Measurements from ENCODE around the gene SLC2A2.

The SLC2A2 gene

DNA sequence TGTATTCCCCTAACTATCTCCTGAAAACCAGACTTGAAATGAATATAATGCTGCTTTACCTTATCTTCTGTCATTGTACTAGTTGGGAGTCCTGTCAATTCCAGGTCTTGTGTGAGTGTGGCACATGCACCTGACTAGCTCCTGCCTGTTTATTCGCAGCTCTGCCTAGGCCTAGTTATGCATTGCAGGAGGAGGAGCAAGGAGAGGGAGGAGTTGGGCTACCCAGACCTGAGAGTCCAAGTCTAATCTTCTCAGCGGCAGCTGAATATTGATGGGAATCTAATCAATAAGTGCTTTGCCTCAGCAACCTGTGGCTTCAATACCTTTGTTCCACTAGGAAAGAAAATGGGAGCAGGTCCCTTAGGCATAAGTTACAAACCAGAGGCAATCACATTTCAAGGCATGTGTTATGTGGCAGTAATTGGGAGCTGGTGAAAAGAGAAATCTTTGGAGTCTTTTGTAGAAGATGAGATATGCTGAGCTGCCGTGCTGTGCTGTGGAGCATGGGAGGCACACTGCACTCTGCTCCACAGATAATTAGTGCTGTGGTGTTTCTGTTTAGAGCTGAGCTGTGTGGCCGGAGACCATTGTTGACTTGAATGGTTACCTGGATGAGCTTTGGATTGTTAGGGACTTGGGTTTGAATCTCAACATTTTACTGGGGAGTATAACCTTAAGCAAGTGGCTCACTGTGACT is at the start of gene SLC2A2:
TSS of gene SLC2A2 (minus strand) at position 124 of the 697 bp plus-strand sequence. CDS start at position 74, 50 bp downstream.
- no peak for DNase-seq (ENCODE audit: low spot score)

DNA sequence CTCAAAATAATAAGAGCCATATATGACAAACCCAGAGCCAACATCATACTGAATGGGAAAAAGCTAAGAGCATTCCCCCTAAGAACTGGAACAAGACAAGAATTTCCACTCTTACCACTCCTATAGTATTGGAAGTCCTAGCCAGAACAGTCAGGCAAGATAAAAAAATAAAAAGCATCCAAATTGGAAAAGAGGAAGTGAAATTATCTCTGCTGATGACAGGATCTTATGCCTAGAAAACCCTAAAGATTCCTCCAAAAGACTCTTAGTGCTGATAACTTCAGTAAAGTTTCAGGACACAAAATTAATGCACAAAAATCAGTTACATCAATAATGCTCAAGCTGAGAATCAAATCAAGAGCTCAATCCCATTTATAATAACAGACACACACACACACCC is 45.9 kb upstream of the SLC2A2 start:
- DNase-seq (ENCODE audit: low spot score): no peak

DNA sequence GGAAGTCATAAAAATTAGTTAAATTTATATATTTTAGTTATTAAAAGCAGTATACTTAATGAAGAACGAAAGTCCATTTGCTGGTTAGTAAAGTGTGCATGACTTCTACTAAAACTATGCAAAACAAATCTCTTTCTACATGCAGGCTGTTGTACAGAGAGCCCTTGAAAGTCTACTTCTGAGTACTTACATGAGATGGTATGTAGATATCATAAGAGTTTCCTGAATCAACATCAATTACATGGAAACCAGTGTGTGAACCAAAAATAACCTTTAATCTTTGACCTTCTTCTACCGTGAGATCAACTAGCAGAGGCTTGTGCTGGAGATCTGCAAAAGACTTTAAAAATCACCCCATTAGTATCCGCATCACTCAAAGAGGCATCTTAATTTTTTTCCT is 42.1 kb upstream of the SLC2A2 start:
- no peak for DNase-seq (ENCODE audit: low spot score)

DNA sequence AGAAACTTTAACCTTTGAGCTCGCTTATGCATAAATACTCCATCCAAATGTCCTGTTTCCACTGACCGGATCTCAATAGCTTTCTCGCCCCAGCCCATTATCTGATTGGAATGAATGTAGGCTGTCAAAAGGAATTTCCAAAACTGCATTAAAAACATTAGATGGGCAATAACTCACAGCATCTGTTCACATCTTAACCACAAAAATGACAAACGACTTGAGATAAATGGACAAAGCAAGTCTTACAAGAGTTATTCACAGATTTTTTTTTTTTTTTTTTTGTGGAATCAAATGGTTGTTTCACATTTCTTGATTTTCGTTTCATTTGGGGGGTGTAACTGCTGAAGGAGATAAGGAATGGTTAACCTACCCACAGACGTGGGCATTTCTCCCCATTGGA is 39.7 kb upstream of the SLC2A2 start:
- DNase-seq (ENCODE audit: low spot score): no peak

DNA sequence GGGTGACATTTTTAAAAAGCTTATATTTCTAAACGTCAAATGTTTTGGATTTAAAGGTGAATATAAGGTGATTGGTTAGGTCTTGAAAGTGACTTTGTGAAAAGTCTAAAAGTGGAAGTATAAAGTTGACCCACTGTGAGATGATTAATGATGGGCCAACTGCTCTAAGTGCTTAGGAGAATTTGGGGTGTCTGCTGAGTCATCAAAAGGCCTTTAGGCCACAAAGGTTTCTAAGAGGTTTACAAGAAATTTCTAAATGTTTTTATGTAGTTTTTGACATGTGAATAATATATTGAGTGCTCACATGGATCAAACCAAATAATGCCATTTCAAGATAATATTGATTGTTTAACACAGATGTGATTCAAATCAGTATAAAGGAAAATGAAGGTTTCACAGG is 39.2 kb upstream of the SLC2A2 start:
- DNase-seq (ENCODE audit: low spot score): no peak

DNA sequence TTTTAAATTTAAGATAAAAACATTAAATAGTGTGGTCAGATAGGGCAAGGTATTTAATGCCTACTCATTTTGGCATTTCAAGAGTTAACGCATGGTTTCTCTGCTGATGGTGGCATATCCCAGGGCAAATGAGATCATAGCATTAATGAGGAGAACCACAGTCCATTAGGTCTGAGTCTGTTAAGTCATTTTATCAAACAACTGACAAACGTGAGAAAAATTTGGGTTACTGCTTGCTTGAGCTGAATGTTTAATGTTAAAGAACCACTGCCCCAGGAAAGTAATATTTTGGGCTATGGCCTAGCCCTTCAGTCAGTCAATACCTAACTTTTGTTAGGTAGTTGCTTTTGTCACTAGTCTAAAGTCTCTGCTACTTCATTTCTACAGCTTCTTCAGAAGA is 37.9 kb upstream of the SLC2A2 start:
- DNase-seq (ENCODE audit: low spot score): no peak

DNA sequence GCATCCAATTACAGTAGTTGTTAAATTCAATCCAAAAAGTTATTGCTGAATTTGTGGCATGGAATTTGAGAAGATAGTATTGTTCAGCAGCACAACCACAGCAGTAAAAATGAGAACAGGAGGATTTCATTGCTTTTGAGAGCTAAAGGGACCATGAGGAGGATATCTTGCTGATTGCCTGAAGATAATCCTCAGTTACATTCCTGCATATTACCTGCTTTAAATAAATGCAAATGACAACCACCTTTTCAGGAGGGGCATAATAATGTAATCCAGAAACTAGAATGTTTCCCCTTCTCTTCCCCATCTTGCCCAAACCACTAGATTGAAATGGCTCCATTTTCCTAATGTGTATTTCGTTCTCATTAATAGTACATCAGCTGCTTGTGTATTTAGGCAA is 35.2 kb upstream of the SLC2A2 start:
- DNase-seq (ENCODE audit: low spot score): no peak

DNA sequence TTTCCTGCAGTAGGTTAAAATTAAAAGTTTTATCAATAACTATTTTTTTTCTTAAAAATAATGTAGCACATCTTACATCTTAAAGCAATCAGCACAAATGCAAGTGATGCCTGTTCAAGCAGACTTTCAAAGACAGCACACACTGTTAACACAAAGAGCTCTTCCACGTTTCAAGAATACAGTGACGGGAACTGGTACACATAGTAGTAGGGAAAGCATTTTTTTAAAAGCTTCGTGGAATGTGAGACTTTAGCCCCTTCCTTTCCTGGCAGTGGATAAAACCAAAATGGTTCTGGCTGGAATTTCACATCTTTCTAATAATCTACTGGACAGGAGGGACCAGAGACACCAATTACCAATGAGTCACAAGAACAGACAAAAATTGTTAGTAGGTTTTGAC is 33.5 kb upstream of the SLC2A2 start:
- DNase-seq (ENCODE audit: low spot score): no peak

DNA sequence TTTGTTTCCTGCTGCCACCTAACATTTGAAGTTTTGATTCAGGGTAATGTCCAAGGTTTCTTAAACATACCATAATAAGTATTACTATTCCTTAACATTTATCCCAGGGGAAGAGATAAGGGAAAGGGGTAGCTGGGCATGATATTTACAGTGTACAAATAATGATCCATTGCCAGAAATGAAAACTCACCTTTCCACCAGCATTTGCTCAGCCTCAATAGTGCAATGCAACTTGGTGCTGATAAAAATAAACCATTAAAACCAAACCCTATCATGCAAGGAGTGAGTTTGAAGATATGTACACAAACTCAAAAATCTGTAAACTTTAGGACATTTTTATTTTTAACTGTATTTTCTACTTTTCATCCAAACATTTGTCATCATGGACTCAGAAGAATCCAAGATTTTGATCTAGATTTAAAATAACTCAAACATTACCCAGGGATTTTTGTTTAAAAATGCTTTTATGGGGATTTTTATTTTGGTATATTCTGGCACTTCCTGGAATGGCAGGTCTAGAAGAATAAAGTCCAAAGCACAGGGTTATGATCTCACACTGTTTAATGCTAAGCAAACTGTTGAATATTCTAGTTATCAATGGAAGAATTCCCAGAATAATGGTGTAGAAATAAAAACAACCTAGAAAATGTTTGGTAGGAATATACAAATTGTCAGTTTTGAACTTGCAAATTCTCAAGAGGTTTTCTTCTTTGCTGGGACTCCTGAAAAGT is 32.5 kb upstream of the SLC2A2 start:
- no peak for DNase-seq (ENCODE audit: low spot score)

DNA sequence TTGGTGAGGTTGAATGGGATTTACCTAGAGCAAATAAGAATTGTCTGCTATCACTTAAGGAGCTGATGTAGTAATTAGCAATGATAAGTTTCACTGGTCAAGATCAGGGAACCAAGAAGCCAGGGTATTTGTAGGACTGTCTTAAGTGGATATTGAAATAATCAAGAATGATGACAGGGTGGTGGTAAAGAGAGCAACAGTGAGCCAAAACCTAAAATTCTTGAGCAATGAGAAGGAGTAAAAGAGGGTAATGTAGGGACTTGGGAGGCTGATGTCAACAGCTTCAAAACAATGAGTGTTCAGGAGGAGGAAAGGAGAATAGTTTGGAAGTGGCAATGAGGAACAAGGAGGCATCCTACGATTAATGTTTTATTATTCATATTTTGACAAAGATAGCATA is 31.5 kb upstream of the SLC2A2 start:
- no peak for DNase-seq (ENCODE audit: low spot score)

DNA sequence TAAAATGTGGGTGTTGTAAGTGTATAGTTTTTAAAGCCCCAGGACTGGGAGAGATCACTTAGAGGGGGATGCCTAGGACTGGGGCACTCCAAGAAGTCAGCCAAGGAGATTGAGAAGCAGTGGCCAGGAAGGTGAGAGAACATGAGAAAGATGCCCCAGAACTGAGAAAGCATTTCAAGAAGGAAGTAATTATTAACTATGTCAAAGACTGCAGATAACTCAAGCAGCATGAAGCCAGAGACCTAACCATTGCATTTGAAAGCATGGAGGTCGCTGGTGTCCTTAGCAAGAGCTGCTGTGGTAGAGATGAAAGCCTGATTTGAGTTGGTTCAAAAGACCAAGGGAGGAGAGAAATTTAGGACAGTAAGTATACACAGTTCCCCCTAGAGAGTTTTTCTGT is 30.6 kb upstream of the SLC2A2 start:
- DNase-seq (ENCODE audit: low spot score): no peak

DNA sequence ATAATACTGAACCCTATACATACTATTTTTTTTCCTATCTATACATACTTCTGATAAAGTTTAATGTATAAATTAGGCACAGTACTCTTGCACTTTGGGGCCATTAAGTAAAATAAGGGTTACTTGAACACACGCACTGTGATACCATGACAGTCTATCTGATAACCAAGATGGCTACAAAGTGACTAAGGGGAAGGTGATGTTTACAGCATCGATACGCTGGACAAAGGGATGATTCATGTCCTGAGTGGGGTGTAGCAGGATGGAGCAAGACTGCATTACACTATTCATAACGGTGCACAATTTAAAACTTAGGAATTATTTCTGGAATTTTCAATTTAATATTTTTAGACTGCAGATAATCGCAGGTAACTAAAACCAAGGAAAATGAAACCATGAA is 30.0 kb upstream of the SLC2A2 start:
- no peak for DNase-seq (ENCODE audit: low spot score)

DNA sequence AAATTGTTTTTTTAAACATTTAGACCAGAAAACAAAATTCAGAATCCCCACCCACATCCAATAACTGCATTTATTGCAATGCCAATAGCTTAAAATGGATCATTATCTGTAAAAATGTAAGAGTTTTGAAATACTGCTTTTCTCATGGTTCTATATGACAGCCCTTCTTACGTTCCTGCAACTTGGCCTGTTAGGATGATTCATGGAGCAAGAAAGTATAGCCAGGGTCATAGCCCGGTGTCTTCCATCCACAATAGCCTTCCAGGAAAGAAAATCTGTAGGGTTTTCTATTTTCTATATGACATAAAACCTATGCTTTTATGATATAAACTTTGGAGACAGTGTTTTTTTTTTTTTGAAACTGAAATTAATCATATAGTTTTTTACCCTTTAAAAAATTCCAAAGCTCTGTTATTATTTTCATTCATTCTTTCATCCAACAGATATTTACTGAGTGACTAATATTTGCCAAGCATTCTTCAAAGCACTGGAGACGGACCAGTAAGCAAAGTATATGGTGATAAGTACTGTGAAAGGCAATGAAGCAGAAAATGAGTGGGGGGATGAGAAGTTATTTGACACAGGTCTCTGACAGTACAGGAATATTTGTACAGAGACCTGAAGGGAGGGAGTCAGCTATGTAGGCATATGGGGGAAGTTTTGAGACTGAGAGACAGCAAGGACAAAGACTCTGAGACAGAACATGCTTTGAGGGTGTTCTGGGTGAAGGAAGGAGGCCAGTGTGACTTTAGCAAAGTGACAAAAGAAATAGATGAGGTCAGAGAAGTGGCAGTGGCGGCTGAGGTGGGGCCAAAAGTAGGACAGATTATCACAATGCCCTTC is 29.0 kb upstream of the SLC2A2 start:
- DNase-seq (ENCODE audit: low spot score): no peak

DNA sequence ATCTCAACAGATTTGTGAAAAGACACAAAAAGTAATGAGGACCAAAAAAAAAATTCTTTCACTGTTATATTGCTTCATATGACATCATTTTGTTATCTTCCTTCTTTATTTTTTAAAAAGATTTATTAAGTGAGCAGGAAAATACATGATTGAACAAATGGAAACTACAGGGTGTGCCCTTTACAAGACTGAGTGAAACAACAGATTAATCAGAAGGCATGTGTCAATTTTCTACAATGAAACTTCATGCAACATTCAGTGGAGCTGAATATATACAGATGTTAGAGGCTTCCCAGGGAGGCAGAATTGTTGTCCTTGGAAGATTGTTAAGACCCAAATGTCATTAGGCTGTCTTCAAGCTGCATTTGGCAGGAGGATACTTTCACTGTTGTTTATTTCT is 28.4 kb upstream of the SLC2A2 start:
- no peak for DNase-seq (ENCODE audit: low spot score)

DNA sequence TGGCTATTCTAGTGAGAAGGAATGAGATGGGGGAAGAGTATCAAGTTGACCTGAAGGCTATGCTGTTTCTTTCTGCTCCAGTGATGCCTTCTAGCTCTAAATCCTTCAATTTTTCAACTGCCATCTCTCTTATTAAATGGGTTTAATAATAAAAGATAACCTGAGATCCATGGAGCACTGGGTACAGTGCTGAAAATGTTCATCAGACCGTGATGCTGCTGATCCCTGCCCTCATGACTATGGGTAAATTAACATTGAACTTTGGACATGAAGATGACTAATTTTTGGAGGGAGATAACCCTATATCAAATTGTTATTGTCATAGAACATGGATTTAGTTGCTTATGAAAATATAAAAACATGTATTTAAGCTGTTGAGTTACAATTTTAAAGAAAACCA is 27.7 kb upstream of the SLC2A2 start:
- no peak for DNase-seq (ENCODE audit: low spot score)

DNA sequence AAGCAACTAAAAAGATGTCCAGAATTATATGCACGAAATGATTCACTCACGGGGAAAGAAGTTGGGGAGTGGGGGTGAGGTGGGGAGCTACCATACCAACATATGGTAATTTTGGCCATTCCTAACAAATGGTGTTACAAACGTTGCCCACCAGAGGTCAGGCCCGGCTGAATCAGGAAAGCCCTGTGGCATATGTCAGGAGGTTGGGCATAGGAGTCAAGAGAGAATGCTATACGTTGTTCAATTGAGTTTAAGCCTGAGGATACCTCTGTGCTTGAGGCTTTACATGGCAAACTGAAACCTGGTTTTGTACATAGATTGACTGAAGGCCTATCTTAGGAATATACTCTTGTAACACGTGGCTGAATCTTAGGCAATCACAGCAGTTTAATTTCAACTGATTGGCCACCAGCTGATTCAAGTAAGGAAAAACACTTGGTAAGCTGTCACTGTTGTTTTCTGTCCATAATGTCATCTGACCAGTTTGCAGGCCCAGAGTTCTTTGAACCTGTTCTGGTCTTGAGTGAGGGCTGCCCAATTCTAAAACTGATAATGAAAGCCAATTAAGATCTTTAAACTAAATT is 23.4 kb upstream of the SLC2A2 start:
- peak; percentile 51 for DNase-seq (ENCODE audit: low spot score)

DNA sequence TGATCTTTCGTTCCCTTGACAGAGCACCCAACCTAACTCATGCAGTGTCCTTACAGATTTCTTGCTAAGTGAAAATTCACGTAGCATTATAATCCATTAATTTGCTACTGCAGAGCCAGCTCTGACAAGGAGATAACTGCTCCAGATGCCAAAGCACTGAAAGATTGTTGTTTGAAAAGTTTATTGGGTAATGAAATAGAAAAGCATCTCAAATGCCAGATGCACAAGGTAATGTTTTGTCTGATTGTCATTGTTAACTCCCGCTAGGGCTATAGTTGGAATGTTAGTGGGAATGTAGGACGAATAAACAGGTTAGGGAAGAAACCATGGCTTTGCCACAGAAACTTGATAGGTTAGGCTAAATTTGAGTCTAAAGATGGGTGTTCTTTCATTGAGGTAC is 20.2 kb upstream of the SLC2A2 start:
- no peak for DNase-seq (ENCODE audit: low spot score)

DNA sequence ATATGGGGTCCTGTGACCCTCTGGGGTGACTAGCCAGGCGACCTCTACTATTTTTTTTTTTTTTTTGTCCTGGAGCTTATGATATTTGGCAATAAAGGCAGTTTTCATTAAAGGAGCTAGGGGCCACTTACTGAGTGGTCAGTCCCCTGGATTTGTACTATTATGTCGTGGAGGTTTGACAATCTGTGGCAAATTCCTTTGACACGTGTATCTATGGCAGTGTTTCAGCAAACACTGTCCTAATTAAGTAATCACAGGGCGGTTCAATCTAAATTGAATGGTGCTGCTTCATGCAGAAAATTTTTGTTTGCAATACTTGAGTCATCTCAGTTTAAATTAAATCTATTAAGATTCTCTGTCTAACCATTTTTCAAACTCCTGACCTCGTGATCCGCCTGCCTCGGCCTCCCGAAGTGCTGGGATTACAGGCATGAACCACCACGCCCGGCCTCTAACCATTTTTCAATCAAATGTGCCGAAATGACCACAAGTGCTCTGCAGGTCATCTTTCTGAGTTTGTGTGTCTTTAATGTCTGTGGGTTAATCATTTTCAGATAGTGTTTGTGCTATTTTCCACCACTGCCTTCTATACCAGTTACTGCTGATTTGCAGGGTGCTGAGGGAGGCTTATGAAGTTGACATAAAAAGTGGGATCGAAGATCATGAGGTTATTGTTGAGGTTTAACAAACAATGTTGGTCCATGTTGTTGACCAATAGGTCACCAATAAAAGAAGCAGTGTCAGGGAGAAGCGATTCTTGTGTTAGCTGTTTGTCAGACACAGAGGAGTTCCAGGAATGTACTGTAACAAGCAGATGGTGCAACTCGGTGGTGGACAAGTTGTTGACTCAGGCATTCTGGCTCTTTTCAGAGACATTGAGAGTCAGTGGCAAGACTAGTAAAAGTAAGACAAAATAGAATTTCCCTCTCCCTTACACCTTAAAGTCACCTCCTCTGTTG is 18.6 kb upstream of the SLC2A2 start:
- DNase-seq (ENCODE audit: low spot score): no peak

DNA sequence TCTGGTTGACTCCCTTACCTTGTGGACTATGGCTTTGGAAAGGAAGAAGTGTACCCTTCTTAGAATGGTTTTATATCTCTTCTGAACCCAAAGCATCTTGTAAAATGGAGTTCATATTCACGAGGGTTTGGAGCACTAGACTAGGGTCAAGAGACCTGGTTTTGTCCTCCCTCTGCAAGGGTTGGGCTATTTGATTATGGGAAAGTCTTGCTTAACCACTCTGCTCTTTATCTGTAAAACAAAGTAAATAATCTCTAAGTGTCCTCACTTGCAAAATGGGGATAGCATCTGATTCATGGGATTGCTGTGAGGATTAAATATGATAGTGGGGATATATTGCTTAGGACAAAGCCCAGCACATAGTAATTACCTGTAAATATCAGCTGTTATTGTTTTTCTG is 17.9 kb upstream of the SLC2A2 start:
- no peak for DNase-seq (ENCODE audit: low spot score)

DNA sequence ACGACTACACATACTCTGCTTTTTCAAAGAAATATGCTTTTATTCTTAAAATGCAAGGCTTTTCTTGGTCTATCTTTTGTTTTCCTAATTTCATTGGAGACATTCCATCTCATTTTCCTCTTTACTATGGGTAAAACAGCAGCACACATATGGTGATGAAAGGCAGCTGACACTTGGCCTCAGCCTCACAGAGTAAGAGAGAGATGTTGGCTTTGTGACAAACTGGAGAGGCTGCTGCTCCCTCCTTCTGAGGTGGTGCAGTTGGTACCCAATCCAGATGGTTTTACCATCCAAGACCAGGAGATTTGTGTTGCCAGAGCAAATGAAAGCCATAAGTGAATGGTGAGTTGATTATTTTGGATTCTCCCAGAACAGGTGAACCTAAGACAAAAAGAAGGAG is 13.2 kb upstream of the SLC2A2 start:
- DNase-seq (ENCODE audit: low spot score): no peak

DNA sequence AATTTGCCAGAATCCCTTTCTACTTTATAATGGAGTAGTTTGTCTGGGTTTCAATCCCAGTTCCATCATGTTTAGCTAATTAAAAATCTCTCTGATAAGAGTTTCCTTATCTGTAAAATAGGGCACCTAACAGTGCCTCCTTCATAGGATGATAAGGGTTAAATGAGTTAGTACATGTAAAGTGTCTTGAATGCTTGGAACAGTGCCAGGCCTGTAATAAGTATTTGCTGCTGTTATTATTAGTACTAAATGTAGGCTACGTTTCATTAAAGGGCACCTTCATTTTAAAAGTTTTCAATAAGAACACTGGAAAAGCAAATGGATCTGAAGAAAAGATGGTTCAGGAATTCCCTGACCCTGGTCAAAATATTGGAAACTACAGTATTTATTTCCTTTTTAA is 11.8 kb upstream of the SLC2A2 start:
- DNase-seq (ENCODE audit: low spot score): no peak

All from activated CD4-positive, alpha-beta T cell treated with anti-CD3 and anti-CD28 coated beads, Interleukin-2, Interleukin-4, amounts not matched to agents 100 ng/mL and 50 ng/mL, durations not matched to agents 16 hours and 8 hours (primary cell).